ENCODE data around the gene ZNF521.

Gene ZNF521

GRCh38 chr18:25121442-25121841 lies 230.5 kb downstream of the ZNF521 start:
- DNase-seq, result no peak

- peak; percentile 21 for DNase-seq
Measured at GRCh38 chr18:25113566-25113965, 238.4 kb downstream of the ZNF521 start.

- peak; percentile 32 for DNase-seq
Measured at GRCh38 chr18:25112821-25113434, 239.0 kb downstream of the ZNF521 start.

- peak; percentile 68 for DNase-seq
Measured at GRCh38 chr18:25111377-25112288, 240.3 kb downstream of the ZNF521 start.

GRCh38 chr18:25109484-25109883 lies 242.5 kb downstream of the ZNF521 start:
- DNase-seq, result no peak

GRCh38 chr18:25103468-25104155 lies 248.4 kb downstream of the ZNF521 start:
- DNase-seq, result no peak

GRCh38 chr18:25102662-25103061 lies 249.3 kb downstream of the ZNF521 start:
- no peak for DNase-seq

GRCh38 chr18:25100418-25100817 lies 251.5 kb downstream of the ZNF521 start:
- DNase-seq, result no peak

GRCh38 chr18:25099895-25100294 lies 252.1 kb downstream of the ZNF521 start:
- no peak for DNase-seq

- DNase-seq, result no peak
Measured at GRCh38 chr18:25097569-25098056, 254.4 kb downstream of the ZNF521 start.

- DNase-seq, result no peak
Measured at GRCh38 chr18:25097057-25097456, 254.9 kb downstream of the ZNF521 start.

GRCh38 chr18:25093141-25093540 lies 258.8 kb downstream of the ZNF521 start:
- no peak for DNase-seq

GRCh38 chr18:25089470-25089869 lies 262.5 kb downstream of the ZNF521 start:
- no peak for DNase-seq

GRCh38 chr18:25086876-25087275 lies 265.1 kb downstream of the ZNF521 start:
- no peak for DNase-seq

GRCh38 chr18:25081001-25081400 lies 271.0 kb downstream of the ZNF521 start:
- no peak for DNase-seq

- no peak for DNase-seq
Measured at GRCh38 chr18:25080211-25080610, 271.8 kb downstream of the ZNF521 start.

- DNase-seq, result peak; percentile 70
Measured at GRCh38 chr18:25077944-25078723, 273.8 kb downstream of the ZNF521 start.

- DNase-seq, result peak; percentile 37
Measured at GRCh38 chr18:25077038-25077943, 274.7 kb downstream of the ZNF521 start.

- DNase-seq, result no peak
Measured at GRCh38 chr18:25075783-25076182, 276.2 kb downstream of the ZNF521 start.

GRCh38 chr18:25075331-25075730 lies 276.6 kb downstream of the ZNF521 start:
- DNase-seq, result no peak

- no peak for DNase-seq
Measured at GRCh38 chr18:25074925-25075324, 277.0 kb downstream of the ZNF521 start.

GRCh38 chr18:25072205-25072604 lies 279.8 kb downstream of the ZNF521 start:
- DNase-seq, result no peak
